Suprapubic skin (tissue), 4 donors: ENCODE measurements around the gene NF1.
"Not testable (repeated sequence)": the region's sequence is repeated elsewhere in the genome, so short reads cannot be mapped to it uniquely, and the experiment has no call there.

Experiments used
- CTCF ChIP-seq, 2 donors: fragments of 200-600 bp in 1 of 2; fragments of 450-650 bp in 1 of 2; sonication (generic) in 1 of 2; IDR thresholded peaks; one replicate each; pipeline ENCODE4 v1.5.1; 2016 to 2019; ENCODE audit warnings: antibody characterized with exemption in 2 of 2, mild to moderate bottlenecking in 1 of 2, moderate library complexity in 1 of 2
- EP300 ChIP-seq: sonication (generic); formaldehyde crosslinking; IDR thresholded peaks from one replicate; pipeline ENCODE4 v1.6.1; 2017; ENCODE audit warnings: antibody characterized with exemption
- POLR2A ChIP-seq, 2 donors: fragments of 450-650 bp; IDR thresholded peaks; one replicate each; pipeline ENCODE4 v1.6.1; 2017; ENCODE audit warnings: antibody characterized with exemption in 2 of 2, mild to moderate bottlenecking in 2 of 2, moderate library complexity in 2 of 2
- POLR2AphosphoS5 ChIP-seq, 3 donors: sonication (generic); formaldehyde crosslinking; IDR thresholded peaks; one replicate each; pipeline ENCODE4 v1.6.1; 2017; ENCODE audit warnings: antibody characterized with exemption in 3 of 3

GRCh38 chr17:31046856-31047425 is 47.8 kb upstream of the NF1 start:
- TF ChIP-seq CTCF (IDR thresholded peaks at IDR 0.05); EP300; POLR2AphosphoS5 (IDR thresholded peaks at IDR 0.05); POLR2A (IDR thresholded peaks at IDR 0.05): not testable (repeated sequence)
